SK-N-MC (cell line): ENCODE data around the gene PRSS3.

ENCODE experiments used
- EZH2 ChIP-seq: fragments of 200-600 bp; sonication (generic); IDR thresholded peaks from one replicate; pipeline ENCODE4 v1.6.1; 2017; ENCODE audit warnings: antibody characterized with exemption
- FOXP2 ChIP-seq: optimal IDR thresholded peaks from 2 replicates; pipeline ENCODE3; 2011; ENCODE audit warnings: mild to moderate bottlenecking, moderate library complexity; ENCODE audit not compliant: insufficient read depth; ENCODE audit errors: extremely low read length, control extremely low read depth
- POLR2AphosphoS5 ChIP-seq: IDR thresholded peaks from 2 replicates; pipeline ENCODE4 v1.6.1; 2012; ENCODE audit warnings: mild to moderate bottlenecking, low read depth, low read length, borderline replicate concordance

DNA sequence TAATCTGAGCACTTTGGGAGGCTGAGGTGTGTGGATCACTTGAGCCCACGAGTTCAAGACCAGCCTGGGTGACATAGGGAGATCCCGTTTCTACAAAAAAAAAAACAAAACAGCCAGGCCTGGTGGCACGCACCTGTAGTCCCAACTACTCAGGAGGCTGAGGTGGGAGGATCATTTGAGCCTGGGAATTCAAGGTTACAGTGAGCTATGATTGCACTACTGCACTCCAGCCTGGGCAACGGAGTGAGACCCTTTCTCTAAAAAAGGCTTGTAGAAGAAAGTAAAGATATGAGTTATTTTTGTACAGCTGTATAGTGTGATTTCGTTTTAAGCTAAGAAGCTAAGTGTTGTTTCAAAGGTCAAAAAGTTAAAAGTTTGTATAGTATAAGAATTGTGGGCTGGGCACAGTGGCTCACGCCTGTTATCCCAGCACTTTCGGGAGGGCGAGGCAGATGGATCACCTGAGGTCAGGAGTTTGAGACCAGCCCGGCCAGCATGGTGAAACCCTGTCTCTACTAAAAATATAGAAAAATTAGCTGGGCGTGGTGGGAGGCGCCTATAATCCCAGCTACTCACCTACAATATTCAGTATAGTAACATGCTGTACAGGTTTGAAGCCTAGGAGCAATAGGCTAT lies 40.4 kb downstream of the PRSS3 start:
- TF ChIP-seq POLR2AphosphoS5, result no peak
- no peak for TF ChIP-seq EZH2
- TF ChIP-seq FOXP2, result no peak
